Measurements from ENCODE around the gene AAR2. TPM values are rescaled to one million over a fixed set of nuclear protein-coding genes. Genes with fewer than 3 reads are reported as not detected.

AAR2 gene
- total RNA-seq, 1 donor from 2014 or later, result 13.7 TPM

GRCh38 chr20:36251426-36251825 is 15.1 kb downstream of the AAR2 start:
- no peak for DNase-seq (ENCODE audit: missing footprints)
- intact Hi-C loops (cut with DNase I), result no loop called here
- no peak for ATAC-seq

GRCh38 chr20:36252511-36252910 is 16.2 kb downstream of the AAR2 start:
- no peak for ATAC-seq
- DNase-seq (ENCODE audit: missing footprints), result no peak
- intact Hi-C loops (cut with DNase I), result no loop called here

- no peak for DNase-seq (ENCODE audit: missing footprints)
- ATAC-seq, result no peak
- intact Hi-C loops (cut with DNase I), result no loop called here
These were observed 16.8 kb downstream of the AAR2 start for GRCh38 chr20:36253036-36253435.

GRCh38 chr20:36254076-36254475 is 17.8 kb downstream of the AAR2 start:
- intact Hi-C loops (cut with DNase I), result no loop called here
- no peak for ATAC-seq

GRCh38 chr20:36255445-36255844 is 19.2 kb downstream of the AAR2 start:
- no peak for DNase-seq (ENCODE audit: missing footprints)
- no peak for ATAC-seq
- intact Hi-C loops (cut with DNase I), result no loop called here

More at GRCh38 chr20:36254076-36254475, 17.8 kb downstream of the AAR2 start:
- no peak for DNase-seq (ENCODE audit: missing footprints)

- ATAC-seq (no peak), DNase-seq (ENCODE audit: missing footprints) (no peak)
- intact Hi-C loops (cut with DNase I), result no loop called here
These were observed 23.1 kb downstream of the AAR2 start for GRCh38 chr20:36259177-36260061.

- ATAC-seq (no peak), DNase-seq (ENCODE audit: missing footprints) (no peak)
- intact Hi-C loops (cut with DNase I), result no loop called here
These were observed 24.0 kb downstream of the AAR2 start for GRCh38 chr20:36260316-36260715.

GRCh38 chr20:36261389-36262105 is 25.3 kb downstream of the AAR2 start:
- intact Hi-C loops (cut with DNase I), result no loop called here
- ATAC-seq (no peak), DNase-seq (ENCODE audit: missing footprints) (no peak)

- intact Hi-C loops (cut with DNase I), result no loop called here
- no peak for ATAC-seq
- no peak for DNase-seq (ENCODE audit: missing footprints)
These were observed 26.2 kb downstream of the AAR2 start for GRCh38 chr20:36262440-36262839.

GRCh38 chr20:36264426-36265246 is 28.4 kb downstream of the AAR2 start:
- ATAC-seq, result no peak
- DNase-seq (ENCODE audit: missing footprints), result no peak
- intact Hi-C loops (cut with DNase I), result no loop called here

- intact Hi-C loops (cut with DNase I), result no loop called here
- ATAC-seq, result no peak
These were observed 29.9 kb downstream of the AAR2 start for GRCh38 chr20:36266189-36266588.

GRCh38 chr20:36267605-36268381 is 31.5 kb downstream of the AAR2 start:
- DNase-seq (ENCODE audit: missing footprints) (no peak), ATAC-seq (no peak)
- intact Hi-C loops (cut with DNase I), result no loop called here

More at GRCh38 chr20:36266189-36266588, 29.9 kb downstream of the AAR2 start:
- DNase-seq (ENCODE audit: missing footprints), result no peak

- intact Hi-C loops (cut with DNase I), result no loop called here
- ATAC-seq, result no peak
- no peak for DNase-seq (ENCODE audit: missing footprints)
These were observed 32.4 kb downstream of the AAR2 start for GRCh38 chr20:36268440-36269342.

GRCh38 chr20:36269507-36269906 is 33.2 kb downstream of the AAR2 start:
- ATAC-seq (no peak), DNase-seq (ENCODE audit: missing footprints) (no peak)
- intact Hi-C loops (cut with DNase I), result no loop called here

GRCh38 chr20:36270744-36271638 is 34.7 kb downstream of the AAR2 start:
- no peak for ATAC-seq
- intact Hi-C loops (cut with DNase I), result no loop called here
- no peak for DNase-seq (ENCODE audit: missing footprints)

GRCh38 chr20:36271639-36272546 is 35.6 kb downstream of the AAR2 start:
- intact Hi-C loops (cut with DNase I), result no loop called here
- DNase-seq (ENCODE audit: missing footprints) (no peak), ATAC-seq (no peak)
